Measurements from ENCODE around the gene NFIX.
"Not testable (repeated sequence)": the region's sequence is repeated elsewhere in the genome, so short reads cannot be mapped to it uniquely, and the experiment has no call there.

The NFIX gene

GRCh38 chr19:12959481-12959880 lies 35.8 kb upstream of the NFIX start:
- DNase-seq, result no peak

- DNase-seq, result peak; percentile 79
Observed at GRCh38 chr19:12965017-12965811, 30.1 kb upstream of the NFIX start.

- DNase-seq, result no peak
Observed at GRCh38 chr19:12965812-12966135, 29.5 kb upstream of the NFIX start.

- DNase-seq, result no peak
Observed at GRCh38 chr19:12967907-12968306, 27.4 kb upstream of the NFIX start.

GRCh38 chr19:12969292-12969988 lies 25.8 kb upstream of the NFIX start, which contains the start of gene DAND5:
TSS of gene DAND5 (plus strand) at chr19:12969576. CDS start at chr19:12969661, 85 bp downstream.
- no peak for DNase-seq

- no peak for DNase-seq
Observed at GRCh38 chr19:12970070-12970820, 25.0 kb upstream of the NFIX start.

- DNase-seq, result no peak
Observed at GRCh38 chr19:12973236-12973635, 22.0 kb upstream of the NFIX start.

- no peak for DNase-seq
Observed at GRCh38 chr19:12974301-12975220, 20.7 kb upstream of the NFIX start.

- DNase-seq, result no peak
Observed at GRCh38 chr19:12975221-12975741, 20.0 kb upstream of the NFIX start.

- not testable (repeated sequence) for DNase-seq
Observed at GRCh38 chr19:12976109-12976508, 19.2 kb upstream of the NFIX start.

- no peak for DNase-seq
Observed at GRCh38 chr19:12979974-12980373, 15.3 kb upstream of the NFIX start.

- no peak for DNase-seq
Observed at GRCh38 chr19:12982648-12983047, 12.6 kb upstream of the NFIX start.

GRCh38 chr19:12983091-12983490 lies 12.2 kb upstream of the NFIX start:
- DNase-seq, result peak; percentile 26

GRCh38 chr19:12983542-12984142 lies 11.6 kb upstream of the NFIX start:
- peak; percentile 86 for DNase-seq

- DNase-seq, result no peak
Observed at GRCh38 chr19:12984143-12984627, 11.1 kb upstream of the NFIX start.

GRCh38 chr19:12984683-12985048 lies 10.6 kb upstream of the NFIX start:
- no peak for DNase-seq

GRCh38 chr19:12985049-12985776 lies 10.1 kb upstream of the NFIX start:
- peak; percentile 80 for DNase-seq

GRCh38 chr19:12986726-12987125 lies 8.5 kb upstream of the NFIX start:
- no peak for DNase-seq

GRCh38 chr19:12987190-12987589 lies 8.1 kb upstream of the NFIX start:
- DNase-seq, result no peak

GRCh38 chr19:12987781-12988180 lies 7.5 kb upstream of the NFIX start:
- DNase-seq, result peak; percentile 24

- no peak for DNase-seq
Observed at GRCh38 chr19:12990431-12990830, 4.8 kb upstream of the NFIX start.

Measured in DMS53 (cell line).